B cell (primary cell): ENCODE data around the gene WDR53. TPM values are rescaled to one million over a fixed set of nuclear protein-coding genes. Genes with fewer than 3 reads are reported as not detected.

Source experiments
- ATAC-seq: fragments of 200-7000 bp; cut with Tn5 transposase; one replicate; pipeline ENCODE4 v1.10.0; 2021; ENCODE audit warnings: low read depth, mild to moderate bottlenecking, moderate number of reproducible peaks, moderate library complexity
- CTCF ChIA-PET: fragments of 350-600 bp; sonication (Branson Sonifier 250); formaldehyde crosslinking; loops from one replicate; lab custom pipeline; 2021; ENCODE audit warnings: antibody characterized with exemption, inconsistent platforms; lab: Charles Lee
- POLR2A ChIA-PET: fragments of 350-600 bp; sonication (Branson Sonifier 250); formaldehyde crosslinking; loops from one replicate; lab custom pipeline; 2021; ENCODE audit warnings: antibody characterized with exemption; lab: Charles Lee
- DNase-seq: peaks from one replicate; pipeline ENCODE4 v3.0.0; 2013
- H2AFZ ChIP-seq: 2 replicates; pipeline ENCODE4 v1.6.1; 2012; ENCODE audit warnings: mild to moderate bottlenecking, low read depth, low read length; ENCODE audit not compliant: insufficient read depth, poor library complexity, severe bottlenecking
- H3K27ac ChIP-seq, 2 donors: 1 replicate in 1 of 2; 2 replicates in 1 of 2; pipeline ENCODE4 v1.5.1; 2012 to 2013; ENCODE audit warnings: low read length in 2 of 2, mild to moderate bottlenecking in 2 of 2, moderate library complexity in 1 of 2
- H3K27me3 ChIP-seq, 4 experiments: fragments of 200-600 bp in 1 of 4; sonication (generic) in 1 of 4; replicated peaks in 1 of 4; 1 replicate in 2 of 4; 2 replicates in 2 of 4; pipeline versions ENCODE4 v1.6.1 to v1.7.0; 2013 to 2016; ENCODE audit warnings: low read length in 3 of 4, mild to moderate bottlenecking in 2 of 4, mixed read lengths in 1 of 4, moderate library complexity in 1 of 4; ENCODE audit not compliant: insufficient read depth in 4 of 4, control insufficient read depth in 3 of 4; ENCODE audit errors: control extremely low read depth in 1 of 4
- H3K36me3 ChIP-seq, 2 experiments: replicated peaks in 1 of 2; 1 replicate in 1 of 2; 2 replicates in 1 of 2; pipeline versions ENCODE4 v1.6.1 to v1.7.1; 2013; ENCODE audit warnings: low read length in 1 of 2; ENCODE audit not compliant: insufficient read depth in 2 of 2, control insufficient read depth in 1 of 2; ENCODE audit errors: control extremely low read depth in 1 of 2, extremely low read depth in 1 of 2
- H3K4me1 ChIP-seq, 2 donors: fragments of 200-600 bp in 1 of 2; sonication (generic) in 1 of 2; 1 replicate in 1 of 2; 2 replicates in 1 of 2; pipeline versions ENCODE4 v1.5.1 to v1.6.1; 2013 to 2017; ENCODE audit warnings: low read length in 2 of 2; ENCODE audit not compliant: control insufficient read depth in 2 of 2, insufficient read depth in 2 of 2
- H3K4me2 ChIP-seq: replicated peaks from 2 replicates; pipeline ENCODE3; 2012; ENCODE audit warnings: mild to moderate bottlenecking, low read depth, low read length; ENCODE audit not compliant: poor library complexity, severe bottlenecking
- H3K4me3 ChIP-seq, 5 experiments: fragments of 200-600 bp in 1 of 5; sonication (generic) in 1 of 5; 1 replicate in 3 of 5; 2 replicates in 2 of 5; pipeline versions ENCODE4 v1.5.1 to v1.7.0; 2011 to 2016; ENCODE audit warnings: low read length in 4 of 5, mild to moderate bottlenecking in 4 of 5, low read depth in 2 of 5, control low read depth in 1 of 5, moderate library complexity in 1 of 5; ENCODE audit not compliant: insufficient read depth in 1 of 5; ENCODE audit errors: control extremely low read depth in 1 of 5, extremely low read depth in 1 of 5
- H3K79me2 ChIP-seq: fragments of 200-600 bp; sonication (generic); one replicate; pipeline ENCODE4 v1.6.0; 2016; ENCODE audit warnings: low read length; ENCODE audit not compliant: control insufficient read depth, insufficient read depth
- H3K9ac ChIP-seq: fragments of 200-600 bp; sonication (generic); 2 replicates; pipeline ENCODE4 v1.6.1; 2017; ENCODE audit warnings: mild to moderate bottlenecking, low read length, moderate library complexity
- H3K9me3 ChIP-seq, 3 donors: one replicate each; pipeline versions ENCODE4 v1.6.1 to v1.7.1; 2013; ENCODE audit warnings: low read length in 2 of 3; ENCODE audit not compliant: control insufficient read depth in 2 of 3, insufficient read depth in 1 of 3; ENCODE audit errors: control extremely low read depth in 1 of 3
- H4K20me1 ChIP-seq: 2 replicates; pipeline ENCODE4 v1.6.0; 2012; ENCODE audit warnings: mild to moderate bottlenecking, low read length; ENCODE audit not compliant: insufficient read depth, control insufficient read depth, poor library complexity, severe bottlenecking
- H3K27ac Mint-ChIP-seq: one replicate; pipeline ENCODE4 v1.8.0; 2021; ENCODE audit warnings: mixed read lengths
- H3K27me3 Mint-ChIP-seq: one replicate; pipeline ENCODE4 v1.8.0; 2021; ENCODE audit warnings: mixed read lengths
- H3K4me1 Mint-ChIP-seq: one replicate; pipeline ENCODE4 v1.8.0; 2021; ENCODE audit warnings: mixed read lengths
- H3K4me3 Mint-ChIP-seq: one replicate; pipeline ENCODE4 v1.8.0; 2021; ENCODE audit warnings: mixed read lengths
- H3K9me3 Mint-ChIP-seq: one replicate; pipeline ENCODE4 v1.8.0; 2022; ENCODE audit warnings: mixed read lengths; ENCODE audit not compliant: insufficient read depth
- EZH2 ChIP-seq: IDR thresholded peaks from 2 replicates; pipeline ENCODE4 v1.6.1; 2012; ENCODE audit warnings: borderline replicate concordance, low read depth, mild to moderate bottlenecking, moderate library complexity, low read length; ENCODE audit not compliant: insufficient read depth, poor library complexity, severe bottlenecking
- WGBS: methylation state at CpG from one replicate; pipeline ENCODE4 v1.1.5; 2013; ENCODE audit warnings: missing lambda C conversion rate; ENCODE audit not compliant: insufficient coverage; 5-methylcytosine and 5-hydroxymethylcytosine counted together
- intact Hi-C: fragments of 100-400 bp; cut with micrococcal nuclease; formaldehyde crosslinking; loops from one replicate; pipeline ENCODE4 v1.10.0; 2022
- polyA plus RNA-seq: library from polyadenylated mRNA; depleted of rRNA; stranded (reverse); fragments of >200 nt; gene quantifications from 2 replicates; pipeline ENCODE4 v1.2.3, GENCODE V29; 2012
- total RNA-seq, 2 donors: library from RNA; stranded (reverse); fragments of 120-200 nt in 1 of 2; gene quantifications; 1 replicate in 1 of 2; 2 replicates in 1 of 2; pipeline versions ENCODE4 v1.2.3 to v1.2.4, GENCODE V29; 2013 to 2022
- TF ChIP-seq, protein P1 (sequence below): fragments of 200-600 bp; IDR thresholded peaks from one replicate; pipeline ENCODE4 v1.8.0; 2022; ENCODE audit warnings: antibody characterized with exemption, mild to moderate bottlenecking

Gene WDR53
- total and polyA plus RNA-seq, 2 donors (not counting 1 experiment from before 2014, with no cell fraction given): 8.2 to 18.2 TPM

DNA sequence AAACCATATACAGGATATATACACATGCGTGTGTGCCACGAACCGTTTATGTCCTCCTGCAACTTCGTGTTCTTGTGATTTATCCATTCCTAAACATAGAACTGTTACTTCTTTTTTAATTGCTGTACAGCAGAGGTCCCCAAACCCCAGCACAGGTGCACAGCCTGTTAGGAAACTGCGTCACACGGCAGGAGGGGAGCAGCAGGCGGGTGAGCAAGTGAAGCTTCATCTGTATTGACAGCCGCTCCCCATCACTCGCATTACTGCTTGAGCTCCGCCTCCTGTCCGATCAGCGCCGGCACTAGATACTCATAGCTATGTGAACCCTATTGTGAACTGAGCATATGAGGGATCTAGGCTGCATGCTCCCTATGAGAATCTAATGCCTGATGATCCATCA, 36.2 kb upstream of the WDR53 start:
- peak overlapping the region; percentile 41 for H3K4me3 Mint-ChIP-seq

GRCh38 chr3:196603683-196604082, 35.3 kb upstream of the WDR53 start:
- Mint-ChIP-seq H3K4me1 (peaks cover 9% of the 10 kb centered on the region), H3K27ac (no peak overlapping the region), H3K4me3 (no peak overlapping the region), H3K9me3 (no peaks in the 10 kb centered on the region), H3K27me3 (peaks cover 3% of the 10 kb centered on the region)
- ChIA-PET POLR2A (no interaction called here), CTCF (interaction anchor here (0.7 to 1.5 kb wide), 7 partner anchors 10 to 350 kb away, joined by 3 to 6 read pairs (median 4); no protein-coding TSS in a partner anchor)
- H3K79me2 ChIP-seq: no peaks in the 10 kb centered on the region
- H3K9me3 ChIP-seq: peaks cover 0 to 2% (median 0%) of the 10 kb centered on the region in 3 donors
- H3K9ac ChIP-seq: no peak overlapping the region
- H3K27me3 ChIP-seq: no peaks in the 10 kb centered on the region
- H2AFZ ChIP-seq: no peak overlapping the region
- ATAC-seq: no peak
- intact Hi-C loops: loop anchor here (10.0 kb wide), 1 partner anchor 231 kb away; no protein-coding TSS in a partner anchor
- WGBS: 68% methylated on average over 2 of the region's 7 CpGs
- no peak overlapping the region for H3K27ac ChIP-seq
- H4K20me1 ChIP-seq: no peaks in the 10 kb centered on the region
- no peak overlapping the region for H3K4me2 ChIP-seq
- H3K4me1 ChIP-seq: no peaks in the 10 kb centered on the region
- no peaks in the 10 kb centered on the region for H3K36me3 ChIP-seq
- TF ChIP-seq, protein P1, sequence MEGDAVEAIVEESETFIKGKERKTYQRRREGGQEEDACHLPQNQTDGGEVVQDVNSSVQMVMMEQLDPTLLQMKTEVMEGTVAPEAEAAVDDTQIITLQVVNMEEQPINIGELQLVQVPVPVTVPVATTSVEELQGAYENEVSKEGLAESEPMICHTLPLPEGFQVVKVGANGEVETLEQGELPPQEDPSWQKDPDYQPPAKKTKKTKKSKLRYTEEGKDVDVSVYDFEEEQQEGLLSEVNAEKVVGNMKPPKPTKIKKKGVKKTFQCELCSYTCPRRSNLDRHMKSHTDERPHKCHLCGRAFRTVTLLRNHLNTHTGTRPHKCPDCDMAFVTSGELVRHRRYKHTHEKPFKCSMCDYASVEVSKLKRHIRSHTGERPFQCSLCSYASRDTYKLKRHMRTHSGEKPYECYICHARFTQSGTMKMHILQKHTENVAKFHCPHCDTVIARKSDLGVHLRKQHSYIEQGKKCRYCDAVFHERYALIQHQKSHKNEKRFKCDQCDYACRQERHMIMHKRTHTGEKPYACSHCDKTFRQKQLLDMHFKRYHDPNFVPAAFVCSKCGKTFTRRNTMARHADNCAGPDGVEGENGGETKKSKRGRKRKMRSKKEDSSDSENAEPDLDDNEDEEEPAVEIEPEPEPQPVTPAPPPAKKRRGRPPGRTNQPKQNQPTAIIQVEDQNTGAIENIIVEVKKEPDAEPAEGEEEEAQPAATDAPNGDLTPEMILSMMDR: no peak
- TF ChIP-seq EZH2: no peak
- H3K4me3 ChIP-seq: no peak overlapping the region
- no peak for DNase-seq

More for the DNA sequence above, 36.2 kb upstream of the WDR53 start:
- Histone ChIP-seq H3K27me3 (no peaks in the 10 kb centered on the region), H3K27ac (no peak overlapping the region), H3K4me2 (peak overlapping the region; percentile 12), H3K9me3 (peaks cover 0 to 6% (median 0%) of the 10 kb centered on the region in 3 donors), H3K4me3 (no peak overlapping the region), H3K9ac (no peak overlapping the region), H3K4me1 (peaks cover 2 to 5% of the 10 kb centered on the region in 2 donors), H3K79me2 (no peaks in the 10 kb centered on the region), H4K20me1 (no peaks in the 10 kb centered on the region), H2AFZ (no peak overlapping the region), H3K36me3 (no peaks in the 10 kb centered on the region)
- WGBS: 27% methylated on average over 9 of the region's 13 CpGs
- no peaks in the 10 kb centered on the region for H3K9me3 Mint-ChIP-seq
- ATAC-seq (peak; percentile 63), DNase-seq (peak; percentile 70)
- peaks cover 3% of the 10 kb centered on the region for H3K27me3 Mint-ChIP-seq
- intact Hi-C loops: loop anchor here (10.0 kb wide), 1 partner anchor 230 kb away; no protein-coding TSS in a partner anchor
- TF ChIP-seq, protein P1: peak; percentile 38
- no peak for TF ChIP-seq EZH2
- H3K27ac Mint-ChIP-seq: no peak overlapping the region
- POLR2A ChIA-PET: interaction anchor here (0.6 kb wide), 1 partner anchor 39 kb away, joined by 4 read pairs; no protein-coding TSS in a partner anchor
- CTCF ChIA-PET: interaction anchor here (0.7 to 1.6 kb wide), 14 partner anchors 11 to 351 kb away, joined by 3 to 6 read pairs (median 4); no protein-coding TSS in a partner anchor
- peaks cover 13% of the 10 kb centered on the region for H3K4me1 Mint-ChIP-seq
